ENCODE data around the gene CD1D.

DNA sequence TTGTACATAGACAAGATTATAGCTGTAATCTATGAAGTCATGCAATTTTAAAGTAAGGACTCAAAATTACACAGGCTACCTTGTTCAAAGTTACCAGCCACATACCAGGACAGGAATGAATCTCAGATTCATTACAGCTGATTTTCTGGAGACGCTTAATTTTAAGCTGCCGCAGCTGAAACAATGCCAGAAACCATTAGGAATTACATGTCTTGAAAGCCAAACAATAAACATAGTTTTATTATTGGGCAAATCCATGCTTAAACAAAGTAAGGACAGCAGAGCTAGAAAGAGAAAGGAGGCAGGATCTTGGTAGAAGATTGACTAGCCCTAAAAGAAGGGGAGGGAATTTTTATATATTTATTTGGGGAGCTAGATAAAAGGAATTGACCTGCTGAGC is 19.2 kb upstream of the CD1D start:
- TF ChIP-seq, protein P1, sequence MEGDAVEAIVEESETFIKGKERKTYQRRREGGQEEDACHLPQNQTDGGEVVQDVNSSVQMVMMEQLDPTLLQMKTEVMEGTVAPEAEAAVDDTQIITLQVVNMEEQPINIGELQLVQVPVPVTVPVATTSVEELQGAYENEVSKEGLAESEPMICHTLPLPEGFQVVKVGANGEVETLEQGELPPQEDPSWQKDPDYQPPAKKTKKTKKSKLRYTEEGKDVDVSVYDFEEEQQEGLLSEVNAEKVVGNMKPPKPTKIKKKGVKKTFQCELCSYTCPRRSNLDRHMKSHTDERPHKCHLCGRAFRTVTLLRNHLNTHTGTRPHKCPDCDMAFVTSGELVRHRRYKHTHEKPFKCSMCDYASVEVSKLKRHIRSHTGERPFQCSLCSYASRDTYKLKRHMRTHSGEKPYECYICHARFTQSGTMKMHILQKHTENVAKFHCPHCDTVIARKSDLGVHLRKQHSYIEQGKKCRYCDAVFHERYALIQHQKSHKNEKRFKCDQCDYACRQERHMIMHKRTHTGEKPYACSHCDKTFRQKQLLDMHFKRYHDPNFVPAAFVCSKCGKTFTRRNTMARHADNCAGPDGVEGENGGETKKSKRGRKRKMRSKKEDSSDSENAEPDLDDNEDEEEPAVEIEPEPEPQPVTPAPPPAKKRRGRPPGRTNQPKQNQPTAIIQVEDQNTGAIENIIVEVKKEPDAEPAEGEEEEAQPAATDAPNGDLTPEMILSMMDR (IDR thresholded peaks at IDR 0.05 in 2 of 3, conservative IDR thresholded peaks at IDR 0.05 in 1 of 3; ENCODE audit: borderline replicate concordance in 1 of 3, insufficient read depth in 1 of 3, low read depth in 2 of 3, low read length in 2 of 3): no peak
- TF ChIP-seq CEBPB (IDR thresholded peaks at IDR 0.05; ENCODE audit: low read depth) (no peak), POLR2A (IDR thresholded peaks at IDR 0.05; ENCODE audit: borderline replicate concordance, extremely low read depth, insufficient read depth, insufficient read length) (no peak), YY1 (IDR thresholded peaks at IDR 0.05; ENCODE audit: extremely low read depth, insufficient replicate concordance, low read depth, low read length) (no peak), ZNF274 (IDR thresholded peaks at IDR 0.05; ENCODE audit: low read depth, low read length) (no peak), TCF7L2 (IDR thresholded peaks at IDR 0.05; ENCODE audit: borderline replicate concordance, extremely low read depth, insufficient read depth, insufficient read length) (no peak), EZH2phosphoT487 (IDR thresholded peaks at IDR 0.05; ENCODE audit: borderline replicate concordance) (no peak), REST (IDR thresholded peaks at IDR 0.05; ENCODE audit: low read depth) (no peak), EZH2 (IDR thresholded peaks at IDR 0.05) (no peak), POLR2AphosphoS5 (IDR thresholded peaks at IDR 0.05; ENCODE audit: low read depth, low read length) (no peak), SP1 (IDR thresholded peaks at IDR 0.05; ENCODE audit: low read depth) (no peak), SIN3A (IDR thresholded peaks at IDR 0.05; ENCODE audit: low read depth) (no peak), MAX (IDR thresholded peaks at IDR 0.05) (no peak)
- TF ChIP-seq, protein P2, sequence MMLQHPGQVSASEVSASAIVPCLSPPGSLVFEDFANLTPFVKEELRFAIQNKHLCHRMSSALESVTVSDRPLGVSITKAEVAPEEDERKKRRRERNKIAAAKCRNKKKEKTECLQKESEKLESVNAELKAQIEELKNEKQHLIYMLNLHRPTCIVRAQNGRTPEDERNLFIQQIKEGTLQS (IDR thresholded peaks at IDR 0.05): no peak

All from HCT116 (cell line).